Measurements from ENCODE around the gene PIN1.
"Not testable (repeated sequence)": the region's sequence is repeated elsewhere in the genome, so short reads cannot be mapped to it uniquely, and the experiment has no call there.

The PIN1 gene

GRCh38 chr19:9834726-9835506 is at the start of gene PIN1:
Gene PIN1, plus strand, starts transcription at chr19:9835318. Its CDS starts 27 bp downstream, at chr19:9835345.
- peak; percentile 100 for DNase-seq

GRCh38 chr19:9785367-9786331 is 49.5 kb upstream of the PIN1 start:
- peak; percentile 97 for DNase-seq

GRCh38 chr19:9786342-9786741 is 48.8 kb upstream of the PIN1 start:
- no peak for DNase-seq

GRCh38 chr19:9786819-9787218 is 48.3 kb upstream of the PIN1 start:
- no peak for DNase-seq

GRCh38 chr19:9788604-9789003 is 46.5 kb upstream of the PIN1 start:
- not testable (repeated sequence) for DNase-seq

- DNase-seq, result no peak
Measured at GRCh38 chr19:9789066-9789465, 46.1 kb upstream of the PIN1 start.

- DNase-seq, result not testable (repeated sequence)
Measured at GRCh38 chr19:9789579-9789978, 45.5 kb upstream of the PIN1 start.

- DNase-seq, result not testable (repeated sequence)
Measured at GRCh38 chr19:9791073-9791367, 44.1 kb upstream of the PIN1 start.

- peak; percentile 96 for DNase-seq
Measured at GRCh38 chr19:9791552-9792205, 43.4 kb upstream of the PIN1 start.

- peak; percentile 95 for DNase-seq
Measured at GRCh38 chr19:9792206-9793070, 42.7 kb upstream of the PIN1 start.

GRCh38 chr19:9793071-9793591 is 42.0 kb upstream of the PIN1 start:
- peak; percentile 75 for DNase-seq

- peak; percentile 94 for DNase-seq
Measured at GRCh38 chr19:9796113-9796773, 38.9 kb upstream of the PIN1 start.

GRCh38 chr19:9797871-9798270 is 37.2 kb upstream of the PIN1 start:
- DNase-seq, result no peak

GRCh38 chr19:9799162-9799561 is 36.0 kb upstream of the PIN1 start:
- DNase-seq, result no peak

- no peak for DNase-seq
Measured at GRCh38 chr19:9801976-9802375, 33.1 kb upstream of the PIN1 start.

- DNase-seq, result no peak
Measured at GRCh38 chr19:9806803-9807202, 28.3 kb upstream of the PIN1 start.

GRCh38 chr19:9808855-9809824 is 26.0 kb upstream of the PIN1 start:
- peak; percentile 69 for DNase-seq

- no peak for DNase-seq
Measured at GRCh38 chr19:9811139-9811538, 24.0 kb upstream of the PIN1 start.

- DNase-seq, result no peak
Measured at GRCh38 chr19:9818175-9818733, 16.9 kb upstream of the PIN1 start.

Measured in CD4-positive, alpha-beta T cell treated with Interleukin-10 for 1 hour (primary cell).